H9 (cell line): ENCODE results near the gene LDLRAD4. TPM values are rescaled to one million over a fixed set of nuclear protein-coding genes. Genes with fewer than 3 reads are reported as not detected.

Experiments used
- DNase-seq: peaks from one replicate; pipeline ENCODE4 v3.0.0-alpha.2; 2017
- H2AFZ ChIP-seq: one replicate; pipeline ENCODE4 v1.6.1; 2013; ENCODE audit warnings: mild to moderate bottlenecking, low read length, control low read depth, moderate library complexity
- H2AK5ac ChIP-seq: 2 replicates; pipeline ENCODE4 v1.6.1; 2013; ENCODE audit warnings: low read length, control low read depth, mixed read lengths; ENCODE audit not compliant: insufficient read length
- H2BK120ac ChIP-seq: one replicate; pipeline ENCODE4 v1.6.1; 2013; ENCODE audit warnings: low read depth, mild to moderate bottlenecking, low read length, control low read depth, inconsistent platforms; ENCODE audit not compliant: poor library complexity, severe bottlenecking
- H2BK12ac ChIP-seq: 2 replicates; pipeline ENCODE4 v1.6.1; 2013; ENCODE audit warnings: low read length, control low read depth, mixed read lengths, low read depth; ENCODE audit not compliant: insufficient read length
- H2BK15ac ChIP-seq: 2 replicates; pipeline ENCODE4 v1.6.1; 2013; ENCODE audit warnings: low read depth, low read length, control low read depth
- H2BK20ac ChIP-seq: one replicate; pipeline ENCODE4 v1.6.1; 2013; ENCODE audit warnings: low read depth, mild to moderate bottlenecking, low read length, control low read depth, inconsistent platforms; ENCODE audit not compliant: poor library complexity, severe bottlenecking
- H2BK5ac ChIP-seq: 2 replicates; pipeline ENCODE4 v1.6.1; 2013; ENCODE audit warnings: low read length, control low read depth, mixed read lengths; ENCODE audit not compliant: insufficient read length
- H3K14ac ChIP-seq: 2 replicates; pipeline ENCODE4 v1.6.1; 2013; ENCODE audit warnings: low read length, control low read depth; ENCODE audit not compliant: insufficient read depth
- H3K18ac ChIP-seq: 2 replicates; pipeline ENCODE4 v1.6.1; 2013; ENCODE audit warnings: low read depth, mild to moderate bottlenecking, mixed read lengths, low read length, control low read depth; ENCODE audit not compliant: insufficient read length
- H3K23ac ChIP-seq: 2 replicates; pipeline ENCODE4 v1.6.1; 2013; ENCODE audit warnings: low read length, control low read depth, mixed read lengths, low read depth; ENCODE audit not compliant: insufficient read length
- H3K23me2 ChIP-seq: 2 replicates; pipeline ENCODE4 v1.6.1; 2013; ENCODE audit warnings: low read depth, mild to moderate bottlenecking, mixed read lengths, low read length, control low read depth; ENCODE audit not compliant: insufficient read length, poor library complexity, severe bottlenecking
- H3K27ac ChIP-seq: 2 replicates; pipeline ENCODE4 v1.5.1; 2013; ENCODE audit warnings: low read length, control low read depth, mixed read lengths, low read depth; ENCODE audit not compliant: insufficient read length
- H3K27me3 ChIP-seq: 2 replicates; pipeline ENCODE4 v1.6.1; 2013; ENCODE audit warnings: low read length, control low read depth, inconsistent platforms; ENCODE audit not compliant: insufficient read depth
- H3K4ac ChIP-seq: 2 replicates; pipeline ENCODE4 v1.6.1; 2013; ENCODE audit warnings: low read depth, mild to moderate bottlenecking, control low read depth, inconsistent platforms, low read length, moderate library complexity
- H3K4me1 ChIP-seq: 2 replicates; pipeline ENCODE4 v1.6.1; 2013; ENCODE audit warnings: low read length, control low read depth, inconsistent platforms; ENCODE audit not compliant: insufficient read depth
- H3K4me2 ChIP-seq: 2 replicates; pipeline ENCODE4 v1.6.1; 2013; ENCODE audit warnings: low read length, control low read depth, mixed read lengths; ENCODE audit not compliant: insufficient read length, insufficient read depth
- H3K56ac ChIP-seq: 2 replicates; pipeline ENCODE4 v1.6.1; 2013; ENCODE audit warnings: low read depth, mild to moderate bottlenecking, mixed read lengths, low read length, control low read depth; ENCODE audit not compliant: insufficient read length
- H3K79me1 ChIP-seq: 2 replicates; pipeline ENCODE4 v1.6.1; 2013; ENCODE audit warnings: low read depth, mild to moderate bottlenecking, moderate library complexity, low read length, control low read depth, inconsistent platforms; ENCODE audit not compliant: insufficient read depth, poor library complexity, severe bottlenecking
- H3K79me2 ChIP-seq: 2 replicates; pipeline ENCODE4 v1.6.1; 2013; ENCODE audit warnings: low read length, control low read depth, inconsistent platforms; ENCODE audit not compliant: insufficient read depth
- H3K9ac ChIP-seq: 2 replicates; pipeline ENCODE4 v1.6.1; 2013; ENCODE audit warnings: low read length, control low read depth, mixed read lengths; ENCODE audit not compliant: insufficient read length; ENCODE audit errors: extremely low read depth
- H3K9me3 ChIP-seq: one replicate; pipeline ENCODE4 v1.6.1; 2013; ENCODE audit warnings: low read depth, low read length, inconsistent platforms; ENCODE audit not compliant: control insufficient read depth
- H3T11ph ChIP-seq: one replicate; pipeline ENCODE4 v1.6.1; 2013; ENCODE audit warnings: mild to moderate bottlenecking, low read length, control low read depth, inconsistent platforms
- H4K20me1 ChIP-seq: one replicate; pipeline ENCODE4 v1.6.1; 2013; ENCODE audit not compliant: control insufficient read depth, insufficient read length, insufficient read depth
- H4K5ac ChIP-seq: 2 replicates; pipeline ENCODE4 v1.6.1; 2013; ENCODE audit warnings: low read depth, mild to moderate bottlenecking, mixed read lengths, low read length, control low read depth; ENCODE audit not compliant: insufficient read length
- H4K8ac ChIP-seq: replicated peaks from 2 replicates; pipeline ENCODE4 v1.6.1; 2013; ENCODE audit warnings: low read length, control low read depth, mixed read lengths, low read depth; ENCODE audit not compliant: insufficient read length
- H4K91ac ChIP-seq: 2 replicates; pipeline ENCODE4 v1.6.1; 2013; ENCODE audit warnings: low read depth, mild to moderate bottlenecking, moderate library complexity, mixed read lengths, low read length, control low read depth; ENCODE audit not compliant: insufficient read length
- H3K27ac Mint-ChIP-seq, 3 experiments: 2 replicates in 2 of 3; 3 replicates in 1 of 3; pipeline ENCODE4 v1.8.0; 2020 to 2021; ENCODE audit warnings: mixed read lengths in 3 of 3, mild to moderate bottlenecking in 1 of 3, moderate library complexity in 1 of 3
- H3K27me3 Mint-ChIP-seq: 2 replicates; pipeline ENCODE4 v1.8.0; 2021; ENCODE audit warnings: low read depth, mild to moderate bottlenecking, moderate library complexity, mixed read lengths
- H3K36me3 Mint-ChIP-seq, 3 experiments: 2 replicates in 2 of 3; 3 replicates in 1 of 3; pipeline ENCODE4 v1.8.0; 2020 to 2021; ENCODE audit warnings: low read depth in 3 of 3, mixed read lengths in 3 of 3; ENCODE audit not compliant: insufficient read depth in 1 of 3
- H3K4me1 Mint-ChIP-seq, 2 experiments: 2 replicates each; pipeline ENCODE4 v1.8.0; 2020; ENCODE audit warnings: mixed read lengths in 2 of 2
- H3K4me3 Mint-ChIP-seq, 2 experiments: 2 replicates in 1 of 2; 3 replicates in 1 of 2; pipeline ENCODE4 v1.8.0; 2020 to 2021; ENCODE audit warnings: mild to moderate bottlenecking in 2 of 2, mixed read lengths in 2 of 2, moderate library complexity in 1 of 2
- H3K9me3 Mint-ChIP-seq, 2 experiments: 2 replicates in 1 of 2; 3 replicates in 1 of 2; pipeline ENCODE4 v1.8.0; 2020; ENCODE audit warnings: mild to moderate bottlenecking in 2 of 2, mixed read lengths in 2 of 2, moderate library complexity in 1 of 2
- CTCF ChIP-seq: fragments of 200-600 bp; sonication (generic); conservative IDR thresholded peaks from 3 replicates; pipeline ENCODE4 v1.8.0; 2021; ENCODE audit warnings: antibody characterized with exemption, mild to moderate bottlenecking
- WGBS: extraction: QIAGEN DNeasy Blood & Tissue Kit; methylation state at CpG from one replicate; pipeline ENCODE4 v1.1.7; 2013; ENCODE audit warnings: missing lambda C conversion rate, low lambda C conversion rate, mixed read lengths; ENCODE audit not compliant: insufficient read length; ENCODE audit errors: extremely low coverage; 5-methylcytosine and 5-hydroxymethylcytosine counted together
- total RNA-seq: library from RNA; stranded (reverse); gene quantifications from 2 replicates; pipeline ENCODE4 v1.2.1, GENCODE V29; 2021

LDLRAD4 gene
- total RNA-seq, 1 experiment from 2014 or later, result 3.9 TPM

GRCh38 chr18:13647761-13648160 is 429.2 kb downstream of the LDLRAD4 start:
- Histone ChIP-seq H2BK5ac (no peak overlapping the region), H3K56ac (no peak overlapping the region), H4K91ac (no peak overlapping the region), H3K4me1 (no peaks in the 10 kb centered on the region), H3K18ac (no peak overlapping the region), H3T11ph (no peak overlapping the region), H2BK120ac (no peak overlapping the region), H2AFZ (no peak overlapping the region), H3K79me1 (no peaks in the 10 kb centered on the region), H3K14ac (no peak overlapping the region), H2BK12ac (no peak overlapping the region), H3K27ac (no peak overlapping the region), H4K8ac (no peak overlapping the region), H3K9ac (no peak overlapping the region), H3K23ac (no peak overlapping the region), H3K4me2 (no peak overlapping the region), H4K5ac (no peak overlapping the region), H3K27me3 (no peaks in the 10 kb centered on the region), H4K20me1 (no peaks in the 10 kb centered on the region), H2AK5ac (no peak overlapping the region), H3K4ac (no peak overlapping the region), H3K23me2 (no peaks in the 10 kb centered on the region), H2BK20ac (no peak overlapping the region), H3K9me3 (no peaks in the 10 kb centered on the region), H2BK15ac (no peak overlapping the region), H3K79me2 (no peaks in the 10 kb centered on the region)
- no peak for TF ChIP-seq CTCF
- DNase-seq, result no peak
- peaks cover 6 to 13% of the 10 kb centered on the region in 2 experiments; a peak in 3 of 4 replicates for H3K4me1 Mint-ChIP-seq
- H3K36me3 Mint-ChIP-seq, result no peaks in the 10 kb centered on the region
- no peaks in the 10 kb centered on the region for H3K27me3 Mint-ChIP-seq
- WGBS, result no CpG with 5 or more reads among the region's 4 CpGs
- no peaks in the 10 kb centered on the region for H3K9me3 Mint-ChIP-seq
- no peak overlapping the region for H3K4me3 Mint-ChIP-seq
- no peak overlapping the region for H3K27ac Mint-ChIP-seq
